Glomerular visceral epithelial cell (primary cell): ENCODE results near the gene BSN.
A peak's percentile ranks its signal among the peaks of the same experiment; 100 is the strongest.

Experiments
- DNase-seq: peaks from one replicate; pipeline ENCODE4 v3.0.0-alpha.2; 2016; ENCODE audit errors: extremely low spot score

The BSN gene

GRCh38 chr3:49629451-49629850, 75.2 kb downstream of the BSN start:
- DNase-seq = no peak

GRCh38 chr3:49629866-49630265, 75.6 kb downstream of the BSN start:
- no peak for DNase-seq

GRCh38 chr3:49630784-49631183, 76.5 kb downstream of the BSN start:
- no peak for DNase-seq

GRCh38 chr3:49634736-49635135, 80.5 kb downstream of the BSN start:
- DNase-seq = no peak

- no peak for DNase-seq
Measured at GRCh38 chr3:49636883-49637609, 82.8 kb downstream of the BSN start.

- DNase-seq = peak; percentile 63
Measured at GRCh38 chr3:49638445-49638844, 84.2 kb downstream of the BSN start.

- DNase-seq = no peak
Measured at GRCh38 chr3:49639551-49639950, 85.3 kb downstream of the BSN start.

GRCh38 chr3:49641292-49641691, 87.0 kb downstream of the BSN start:
- no peak for DNase-seq

GRCh38 chr3:49641921-49642707, 87.8 kb downstream of the BSN start:
- DNase-seq = no peak

GRCh38 chr3:49642708-49643145, 88.5 kb downstream of the BSN start:
- no peak for DNase-seq

- DNase-seq = no peak
Measured at GRCh38 chr3:49644684-49645083, 90.4 kb downstream of the BSN start.

- no peak for DNase-seq
Measured at GRCh38 chr3:49646236-49646635, 92.0 kb downstream of the BSN start.

- no peak for DNase-seq
Measured at GRCh38 chr3:49647741-49648140, 93.5 kb downstream of the BSN start.

GRCh38 chr3:49648354-49649019, 94.2 kb downstream of the BSN start:
- DNase-seq = no peak

GRCh38 chr3:49649576-49649975, 95.3 kb downstream of the BSN start:
- no peak for DNase-seq

- DNase-seq = no peak
Measured at GRCh38 chr3:49650177-49650576, 95.9 kb downstream of the BSN start.

GRCh38 chr3:49650637-49651036, 96.4 kb downstream of the BSN start:
- no peak for DNase-seq

GRCh38 chr3:49652218-49652902, 98.1 kb downstream of the BSN start:
- DNase-seq = no peak

GRCh38 chr3:49652903-49653415, 98.7 kb downstream of the BSN start:
- DNase-seq = no peak

GRCh38 chr3:49653621-49654020, 99.3 kb downstream of the BSN start:
- DNase-seq = no peak

- DNase-seq = no peak
Measured at GRCh38 chr3:49654176-49654825, 100.0 kb downstream of the BSN start.
